Esophagus squamous epithelium (tissue), 5 donors: ENCODE measurements around the gene BABAM1. TPM values are rescaled to one million over a fixed set of nuclear protein-coding genes. Genes with fewer than 3 reads are reported as not detected.

Experiments
- DNase-seq: peaks from one replicate; lab custom pipeline; 2025; lab: John Stamatoyannopoulos, UW
- H3K27ac ChIP-seq, 4 donors: fragments of 200-600 bp; sonication (generic); one replicate each; pipeline ENCODE4 v1.5.1; 2016 to 2019; ENCODE audit warnings: mild to moderate bottlenecking in 1 of 4
- H3K27me3 ChIP-seq, 4 donors: fragments of 200-600 bp; sonication (generic); 1 replicate in 3 of 4; 2 replicates in 1 of 4; pipeline versions ENCODE4 v1.5.1 to v1.6.0; 2017 to 2021; ENCODE audit warnings: antibody characterized with exemption in 1 of 4
- H3K36me3 ChIP-seq, 3 donors: fragments of 200-600 bp; sonication (generic); one replicate each; pipeline ENCODE4 v1.5.1; 2016 to 2019
- H3K4me1 ChIP-seq, 3 donors: fragments of 200-600 bp; sonication (generic); one replicate each; pipeline ENCODE4 v1.5.1; 2017 to 2019
- H3K4me3 ChIP-seq, 4 donors: fragments of 200-600 bp; sonication (generic); 1 replicate in 3 of 4; 2 replicates in 1 of 4; pipeline ENCODE4 v1.5.1; 2016 to 2019; ENCODE audit warnings: mild to moderate bottlenecking in 2 of 4, moderate library complexity in 1 of 4
- H3K9me3 ChIP-seq, 3 donors: fragments of 200-600 bp; sonication (generic); one replicate each; pipeline ENCODE4 v1.5.1; 2016 to 2019
- POLR2A ChIP-seq, 4 donors: fragments of 450-650 bp; IDR thresholded peaks; one replicate each; pipeline ENCODE4 v1.6.1; 2017; ENCODE audit warnings: antibody characterized with exemption in 4 of 4, mild to moderate bottlenecking in 4 of 4, moderate library complexity in 3 of 4
- WGBS, 2 donors: methylation state at CpG; one replicate each; pipeline ENCODE4 v1.1.5; 2018; 5-methylcytosine and 5-hydroxymethylcytosine counted together
- intact Hi-C: fragments of 100-400 bp; cut with DNase I; formaldehyde crosslinking; loops from one replicate; pipeline ENCODE4 v1.15.0; 2022
- total RNA-seq, 4 donors: library from RNA; depleted of rRNA; stranded (reverse); fragments of >200 nt; gene quantifications; one replicate each; pipeline ENCODE4 v1.1.0, GENCODE V29; 2016
- TF ChIP-seq, protein P1 (sequence below), 6 experiments: fragments of 450-650 bp in 4 of 6; fragments of 200-600 bp in 2 of 6; sonication (generic) in 2 of 6; IDR thresholded peaks; one replicate each; pipeline ENCODE4 v1.5.1; 2016 to 2019; ENCODE audit warnings: antibody characterized with exemption in 6 of 6, mild to moderate bottlenecking in 4 of 6, moderate library complexity in 4 of 6
- donor health status: DM: yes; HTN: yes; CAD: no.

The BABAM1 gene
- total RNA-seq, 4 donors from 2014 or later, result 29.1 to 55.8 (median 53.1) TPM

DNA sequence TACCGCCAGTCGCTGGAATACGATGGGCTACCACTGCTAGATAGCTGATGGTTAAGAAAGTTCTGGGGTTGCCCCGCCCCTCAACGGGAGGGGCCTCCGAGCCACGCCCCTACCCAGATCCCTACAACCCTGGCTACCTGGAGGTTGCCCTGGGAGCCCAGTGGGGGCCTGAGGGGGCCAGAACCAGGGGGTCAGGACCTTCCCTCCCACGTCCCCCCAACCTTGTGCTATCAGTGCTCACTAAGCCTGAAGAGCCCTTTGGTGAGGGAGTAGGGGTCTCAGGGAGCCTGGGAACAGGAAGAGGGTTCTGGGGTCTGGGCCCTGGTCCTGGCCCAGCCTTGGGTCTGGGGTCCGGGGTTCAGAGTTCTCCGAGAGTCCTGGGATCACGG is 32.3 kb upstream of the BABAM1 start:
- H3K36me3 ChIP-seq, result peaks cover 10 to 87% (median 17%) of the 10 kb centered on the region in 3 donors
- no peaks in the 10 kb centered on the region for H3K27me3 ChIP-seq
- 7 to 29% methylated on average over 6 to 7 of the region's 11 CpGs for WGBS, 2 donors
- peaks cover 13 to 39% (median 21%) of the 10 kb centered on the region in 3 donors for H3K4me1 ChIP-seq
- peak overlapping the region; percentile 64 to 89 (median 74) for H3K27ac ChIP-seq
- no peak for DNase-seq
- H3K9me3 ChIP-seq, result no peaks in the 10 kb centered on the region
- intact Hi-C loops, result no loop called here
- no peak for TF ChIP-seq POLR2A (IDR thresholded peaks at IDR 0.05)
- TF ChIP-seq, protein P1, sequence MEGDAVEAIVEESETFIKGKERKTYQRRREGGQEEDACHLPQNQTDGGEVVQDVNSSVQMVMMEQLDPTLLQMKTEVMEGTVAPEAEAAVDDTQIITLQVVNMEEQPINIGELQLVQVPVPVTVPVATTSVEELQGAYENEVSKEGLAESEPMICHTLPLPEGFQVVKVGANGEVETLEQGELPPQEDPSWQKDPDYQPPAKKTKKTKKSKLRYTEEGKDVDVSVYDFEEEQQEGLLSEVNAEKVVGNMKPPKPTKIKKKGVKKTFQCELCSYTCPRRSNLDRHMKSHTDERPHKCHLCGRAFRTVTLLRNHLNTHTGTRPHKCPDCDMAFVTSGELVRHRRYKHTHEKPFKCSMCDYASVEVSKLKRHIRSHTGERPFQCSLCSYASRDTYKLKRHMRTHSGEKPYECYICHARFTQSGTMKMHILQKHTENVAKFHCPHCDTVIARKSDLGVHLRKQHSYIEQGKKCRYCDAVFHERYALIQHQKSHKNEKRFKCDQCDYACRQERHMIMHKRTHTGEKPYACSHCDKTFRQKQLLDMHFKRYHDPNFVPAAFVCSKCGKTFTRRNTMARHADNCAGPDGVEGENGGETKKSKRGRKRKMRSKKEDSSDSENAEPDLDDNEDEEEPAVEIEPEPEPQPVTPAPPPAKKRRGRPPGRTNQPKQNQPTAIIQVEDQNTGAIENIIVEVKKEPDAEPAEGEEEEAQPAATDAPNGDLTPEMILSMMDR (IDR thresholded peaks at IDR 0.05), result no peak
- peak overlapping the region; percentile 37 to 80 (median 46) for H3K4me3 ChIP-seq

DNA sequence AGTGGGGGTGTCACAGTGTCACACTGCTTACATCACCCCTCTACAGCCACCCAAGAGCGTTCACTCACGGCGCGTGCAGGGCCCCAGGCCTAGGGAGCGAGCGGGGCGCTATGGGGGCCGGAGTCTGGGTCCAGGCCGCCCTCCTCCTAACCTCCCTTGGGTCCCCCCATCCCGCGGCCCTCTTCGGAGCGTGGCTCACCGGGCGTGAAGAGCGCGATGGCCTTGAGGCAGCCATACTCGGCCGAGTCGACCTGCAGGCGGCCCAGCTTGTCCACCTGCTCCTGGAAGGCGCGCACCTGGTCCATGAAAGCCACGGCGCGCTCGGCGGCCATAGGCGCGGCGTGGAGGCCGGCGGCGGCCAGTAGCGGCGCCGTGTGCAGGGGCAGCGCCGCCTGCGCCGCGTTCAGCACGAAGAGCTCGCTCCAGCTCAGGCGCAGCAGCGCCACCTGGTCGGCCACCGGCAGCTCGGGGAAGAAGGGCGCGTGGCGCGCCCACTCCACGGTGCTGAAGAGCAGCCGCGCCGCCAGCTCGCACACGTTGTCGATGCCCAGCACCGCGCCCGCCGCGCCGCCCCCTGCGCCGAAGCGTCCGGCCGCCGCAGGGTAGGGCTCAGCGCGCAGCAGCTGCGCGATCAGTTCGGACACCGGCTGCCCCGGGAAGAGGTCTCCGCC is 31.8 kb upstream of the BABAM1 start:
- no CpG with 5 or more reads among the region's 80 CpGs for WGBS, 2 donors
- no peak for DNase-seq
- no peaks in the 10 kb centered on the region for H3K27me3 ChIP-seq
- intact Hi-C loops, result no loop called here
- H3K4me1 ChIP-seq, result peaks cover 13 to 40% (median 21%) of the 10 kb centered on the region in 3 donors
- H3K9me3 ChIP-seq, result no peaks in the 10 kb centered on the region
- peaks cover 10 to 87% (median 14%) of the 10 kb centered on the region in 3 donors for H3K36me3 ChIP-seq
- TF ChIP-seq POLR2A (IDR thresholded peaks at IDR 0.05), result no peak
- TF ChIP-seq, protein P1 (IDR thresholded peaks at IDR 0.05), result peak; percentile 33 to 68 (median 46)
- peak overlapping the region; percentile 37 to 80 (median 46) for H3K4me3 ChIP-seq
- peak overlapping the region; percentile 64 to 89 (median 74) for H3K27ac ChIP-seq

DNA sequence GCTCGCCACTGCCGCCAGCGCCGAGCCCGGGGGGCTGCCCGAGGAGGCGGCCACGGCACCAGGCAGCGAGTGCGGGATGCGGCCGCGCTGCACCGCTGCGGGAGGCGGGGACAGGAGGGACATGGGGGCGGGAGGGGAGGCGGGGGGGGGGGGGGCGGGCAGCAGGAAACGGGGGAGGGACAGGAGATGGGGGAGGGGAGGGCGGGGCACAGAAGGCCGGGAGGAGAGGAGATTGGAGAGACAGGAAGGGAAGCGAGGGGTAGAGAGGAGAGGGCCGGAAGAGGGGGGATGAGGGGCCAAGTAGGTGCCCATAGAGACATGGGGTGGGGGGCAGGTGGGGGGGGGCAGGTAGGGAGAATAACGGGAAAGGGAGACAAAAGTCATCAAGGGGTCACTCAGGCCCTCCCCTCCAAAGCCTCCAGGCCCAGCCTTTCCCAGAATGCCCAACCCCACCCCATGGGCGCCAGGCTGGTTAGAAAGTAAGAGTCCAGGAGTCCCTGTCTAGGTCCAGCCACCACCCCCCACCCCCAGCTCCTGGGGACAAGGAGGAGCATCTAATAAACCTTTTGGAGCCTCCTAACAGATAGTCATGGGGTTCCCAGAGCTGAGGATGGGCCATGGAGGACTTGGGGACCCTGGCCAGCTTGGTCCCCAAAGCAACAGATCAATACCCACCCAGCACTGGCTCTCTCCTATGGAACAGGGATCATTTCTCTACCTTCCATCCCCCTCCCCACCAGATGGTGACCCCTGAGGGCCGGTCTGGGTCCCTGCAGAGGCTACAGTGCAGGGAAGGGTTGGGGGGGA is 31.1 kb upstream of the BABAM1 start:
- Histone ChIP-seq H3K36me3 (peaks cover 5 to 87% (median 14%) of the 10 kb centered on the region in 3 donors), H3K9me3 (no peaks in the 10 kb centered on the region), H3K27ac (peak overlapping the region; percentile 64 to 89 (median 74)), H3K27me3 (no peaks in the 10 kb centered on the region), H3K4me3 (peak overlapping the region; percentile 37 to 80 (median 46)), H3K4me1 (peaks cover 13 to 47% (median 21%) of the 10 kb centered on the region in 3 donors)
- WGBS, 2 donors, result 6 to 13% methylated on average over 3 to 4 of the region's 27 CpGs
- intact Hi-C loops, result no loop called here
- no peak for DNase-seq
- TF ChIP-seq, protein P1 (IDR thresholded peaks at IDR 0.05), result no peak
- no peak for TF ChIP-seq POLR2A (IDR thresholded peaks at IDR 0.05)

DNA sequence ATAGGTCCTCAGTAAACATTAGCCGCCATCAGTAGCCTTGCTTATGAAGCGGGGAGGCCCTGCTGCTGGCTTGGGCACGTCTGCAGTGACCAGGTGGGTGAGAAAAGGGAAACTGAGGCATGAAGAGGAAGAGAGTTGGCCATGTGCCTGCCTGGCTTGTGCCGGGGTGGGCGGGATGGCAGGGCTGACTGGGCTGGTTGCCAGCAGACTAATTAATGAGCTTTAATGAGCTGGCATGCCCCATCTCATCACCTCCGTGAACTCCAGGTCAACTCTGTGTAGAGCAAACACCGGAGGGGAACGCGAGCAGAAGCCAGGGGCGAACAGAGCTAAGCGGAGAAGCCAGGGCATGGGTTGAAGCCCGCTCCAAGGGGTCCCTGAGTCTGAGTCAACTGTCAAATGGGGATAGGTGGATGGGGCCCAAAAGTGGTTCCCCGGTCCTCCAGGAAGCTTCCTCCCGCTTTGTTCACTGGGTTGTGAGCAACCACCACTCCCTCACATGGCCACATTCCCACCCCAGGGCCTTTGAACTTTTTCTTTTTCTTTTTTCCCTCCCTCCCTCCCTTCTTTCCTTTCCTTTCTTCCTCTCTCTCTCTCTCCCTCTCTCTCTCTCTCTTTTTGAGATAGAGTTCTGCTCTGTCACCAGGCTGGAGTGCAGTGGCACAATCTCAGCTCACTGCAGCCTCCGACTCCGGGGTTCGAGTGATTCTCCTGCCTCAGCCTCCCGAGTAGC is 30.3 kb upstream of the BABAM1 start:
- peaks cover 18 to 55% (median 21%) of the 10 kb centered on the region in 3 donors for H3K4me1 ChIP-seq
- WGBS, 2 donors, result 70 to 72% methylated on average over 5 to 15 of the region's 18 CpGs
- H3K9me3 ChIP-seq, result no peaks in the 10 kb centered on the region
- intact Hi-C loops, result no loop called here
- no peak for DNase-seq
- H3K36me3 ChIP-seq, result peaks cover 5 to 81% (median 12%) of the 10 kb centered on the region in 3 donors
- H3K27ac ChIP-seq, result peak overlapping the region; percentile 44 to 89 (median 66)
- TF ChIP-seq, protein P1 (IDR thresholded peaks at IDR 0.05), result no peak
- no peak for TF ChIP-seq POLR2A (IDR thresholded peaks at IDR 0.05)
- no peaks in the 10 kb centered on the region for H3K27me3 ChIP-seq
- H3K4me3 ChIP-seq, result no peak overlapping the region
